ENCODE measurements around the gene PVALEF.

Gene PVALEF

GRCh38 chr17:81192386-81193050 is 27.2 kb downstream of the PVALEF start:
- H2AFZ ChIP-seq (ENCODE audit: low read length), result no peak overlapping the region
- no peaks in the 10 kb centered on the region for H3K36me3 ChIP-seq (replicated peaks; ENCODE audit: insufficient read depth, low read length)
- H3K4me3 ChIP-seq (ENCODE audit: low read length), result no peak overlapping the region
- H3K9ac ChIP-seq (ENCODE audit: low read length), result no peak overlapping the region
- DNase-seq, result no peak
- H3K27ac ChIP-seq (ENCODE audit: low read length), result no peak overlapping the region
- H3K79me2 ChIP-seq (ENCODE audit: low read length), result no peaks in the 10 kb centered on the region
- H3K27me3 ChIP-seq (replicated peaks; ENCODE audit: insufficient read depth, low read length), result no peaks in the 10 kb centered on the region
- no peak overlapping the region for H3K4me2 ChIP-seq (ENCODE audit: low read depth, low read length)
- no peaks in the 10 kb centered on the region for H3F3A ChIP-seq (ENCODE audit: insufficient read depth, low read length)
- no peaks in the 10 kb centered on the region for H3K4me1 ChIP-seq (ENCODE audit: low read length)
- H3K9me3 ChIP-seq (replicated peaks; ENCODE audit: insufficient read depth, low read length), result no peaks in the 10 kb centered on the region
- H3K9me2 ChIP-seq (replicated peaks; ENCODE audit: insufficient read depth, low read length), result no peaks in the 10 kb centered on the region
- no peaks in the 10 kb centered on the region for H4K20me1 ChIP-seq (ENCODE audit: insufficient read depth, low read length)
- TF ChIP-seq EZH2 (optimal IDR thresholded peaks at IDR 0.05; ENCODE audit: low read depth, low read length), result no peak
- no peak for TF ChIP-seq EZH2phosphoT487 (IDR thresholded peaks at IDR 0.05; ENCODE audit: low read length)
- TF ChIP-seq CTCF (IDR thresholded peaks at IDR 0.05; ENCODE audit: low read length), result no peak

GRCh38 chr17:81193051-81193410 is 27.7 kb downstream of the PVALEF start:
- Histone ChIP-seq H3K27ac (ENCODE audit: low read length) (no peak overlapping the region), H3F3A (ENCODE audit: insufficient read depth, low read length) (no peaks in the 10 kb centered on the region), H3K4me3 (ENCODE audit: low read length) (no peak overlapping the region), H3K36me3 (replicated peaks; ENCODE audit: insufficient read depth, low read length) (no peaks in the 10 kb centered on the region), H3K9ac (ENCODE audit: low read length) (no peak overlapping the region), H3K9me2 (replicated peaks; ENCODE audit: insufficient read depth, low read length) (no peaks in the 10 kb centered on the region), H4K20me1 (ENCODE audit: insufficient read depth, low read length) (no peaks in the 10 kb centered on the region), H3K4me2 (ENCODE audit: low read depth, low read length) (no peak overlapping the region), H3K27me3 (replicated peaks; ENCODE audit: insufficient read depth, low read length) (no peaks in the 10 kb centered on the region), H3K79me2 (ENCODE audit: low read length) (no peaks in the 10 kb centered on the region), H3K4me1 (ENCODE audit: low read length) (no peaks in the 10 kb centered on the region), H3K9me3 (replicated peaks; ENCODE audit: insufficient read depth, low read length) (no peaks in the 10 kb centered on the region), H2AFZ (ENCODE audit: low read length) (no peak overlapping the region)
- TF ChIP-seq EZH2phosphoT487 (IDR thresholded peaks at IDR 0.05; ENCODE audit: low read length), result no peak
- TF ChIP-seq EZH2 (optimal IDR thresholded peaks at IDR 0.05; ENCODE audit: low read depth, low read length), result no peak
- no peak for TF ChIP-seq CTCF (IDR thresholded peaks at IDR 0.05; ENCODE audit: low read length)
- DNase-seq, result no peak

- Histone ChIP-seq H3K4me3 (ENCODE audit: low read length) (no peak overlapping the region), H3F3A (ENCODE audit: insufficient read depth, low read length) (no peaks in the 10 kb centered on the region), H3K9me3 (replicated peaks; ENCODE audit: insufficient read depth, low read length) (no peaks in the 10 kb centered on the region), H3K9me2 (replicated peaks; ENCODE audit: insufficient read depth, low read length) (no peaks in the 10 kb centered on the region), H3K27me3 (replicated peaks; ENCODE audit: insufficient read depth, low read length) (no peaks in the 10 kb centered on the region), H4K20me1 (ENCODE audit: insufficient read depth, low read length) (no peaks in the 10 kb centered on the region), H2AFZ (ENCODE audit: low read length) (no peak overlapping the region), H3K27ac (ENCODE audit: low read length) (no peak overlapping the region), H3K9ac (ENCODE audit: low read length) (no peak overlapping the region), H3K4me2 (ENCODE audit: low read depth, low read length) (no peak overlapping the region), H3K36me3 (replicated peaks; ENCODE audit: insufficient read depth, low read length) (no peaks in the 10 kb centered on the region), H3K79me2 (ENCODE audit: low read length) (no peaks in the 10 kb centered on the region), H3K4me1 (ENCODE audit: low read length) (no peaks in the 10 kb centered on the region)
- no peak for TF ChIP-seq EZH2phosphoT487 (IDR thresholded peaks at IDR 0.05; ENCODE audit: low read length)
- DNase-seq, result no peak
Measured at GRCh38 chr17:81193470-81194224, 28.3 kb downstream of the PVALEF start.

All from MM.1S (cell line).